Endothelial cell of umbilical vein (primary cell): Measurements from ENCODE around the gene PLEKHH3.

Experiments used
- JUN ChIP-seq: IDR thresholded peaks from 2 replicates; pipeline ENCODE4 v1.6.1; 2011; ENCODE audit warnings: borderline replicate concordance, low read depth; ENCODE audit not compliant: insufficient read length, insufficient read depth
- POLR2A ChIP-seq: IDR thresholded peaks from 2 replicates; pipeline ENCODE4 v1.6.1; 2012; ENCODE audit warnings: low read depth, mild to moderate bottlenecking, control low read depth, low read length
- POLR2AphosphoS5 ChIP-seq: IDR thresholded peaks from 2 replicates; pipeline ENCODE4 v1.6.1; 2012; ENCODE audit warnings: low read depth, mild to moderate bottlenecking, control low read depth, low read length, moderate library complexity; ENCODE audit not compliant: insufficient read depth
- TF ChIP-seq, protein P1 (sequence below), 2 donors: IDR thresholded peaks; 1 replicate in 1 of 2; 2 replicates in 1 of 2; pipeline ENCODE4 v1.5.1; 2011; ENCODE audit warnings: low read length in 2 of 2, mild to moderate bottlenecking in 2 of 2, moderate library complexity in 2 of 2, control low read depth in 1 of 2, inconsistent platforms in 1 of 2, low read depth in 1 of 2; ENCODE audit not compliant: insufficient read depth in 1 of 2; ENCODE audit errors: extremely low read depth in 1 of 2
- TF ChIP-seq, protein P2 (sequence below): IDR thresholded peaks from 2 replicates; pipeline ENCODE4 v1.6.1; 2011; ENCODE audit not compliant: insufficient read depth, insufficient read length

DNA sequence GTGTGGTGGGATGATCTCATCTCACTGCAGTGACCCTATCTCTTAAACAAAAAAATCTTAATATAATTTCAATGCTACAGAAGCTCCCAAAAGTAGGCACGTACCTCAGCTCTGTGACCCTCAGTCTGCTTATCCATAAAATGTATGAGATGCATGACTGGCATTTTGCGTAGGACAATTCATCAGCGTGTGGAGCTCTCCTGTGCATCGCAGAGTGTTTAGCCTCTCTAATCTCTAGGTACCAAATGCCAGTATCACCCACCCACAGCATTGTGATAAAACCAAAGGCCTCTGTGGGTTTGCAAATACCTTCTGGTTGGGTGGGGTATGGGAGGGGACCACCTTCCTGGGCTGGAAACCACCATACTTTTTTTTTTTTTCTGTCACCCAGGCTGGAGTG is 36.7 kb downstream of the PLEKHH3 start:
- TF ChIP-seq, protein P1, sequence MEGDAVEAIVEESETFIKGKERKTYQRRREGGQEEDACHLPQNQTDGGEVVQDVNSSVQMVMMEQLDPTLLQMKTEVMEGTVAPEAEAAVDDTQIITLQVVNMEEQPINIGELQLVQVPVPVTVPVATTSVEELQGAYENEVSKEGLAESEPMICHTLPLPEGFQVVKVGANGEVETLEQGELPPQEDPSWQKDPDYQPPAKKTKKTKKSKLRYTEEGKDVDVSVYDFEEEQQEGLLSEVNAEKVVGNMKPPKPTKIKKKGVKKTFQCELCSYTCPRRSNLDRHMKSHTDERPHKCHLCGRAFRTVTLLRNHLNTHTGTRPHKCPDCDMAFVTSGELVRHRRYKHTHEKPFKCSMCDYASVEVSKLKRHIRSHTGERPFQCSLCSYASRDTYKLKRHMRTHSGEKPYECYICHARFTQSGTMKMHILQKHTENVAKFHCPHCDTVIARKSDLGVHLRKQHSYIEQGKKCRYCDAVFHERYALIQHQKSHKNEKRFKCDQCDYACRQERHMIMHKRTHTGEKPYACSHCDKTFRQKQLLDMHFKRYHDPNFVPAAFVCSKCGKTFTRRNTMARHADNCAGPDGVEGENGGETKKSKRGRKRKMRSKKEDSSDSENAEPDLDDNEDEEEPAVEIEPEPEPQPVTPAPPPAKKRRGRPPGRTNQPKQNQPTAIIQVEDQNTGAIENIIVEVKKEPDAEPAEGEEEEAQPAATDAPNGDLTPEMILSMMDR (IDR thresholded peaks at IDR 0.05; ENCODE audit: extremely low read depth in 1 of 2, insufficient read depth in 1 of 2, low read depth in 1 of 2, low read length in 2 of 2), result no peak
- TF ChIP-seq JUN, result no peak
- no peak for TF ChIP-seq POLR2A
- no peak for TF ChIP-seq POLR2AphosphoS5
- TF ChIP-seq, protein P2, sequence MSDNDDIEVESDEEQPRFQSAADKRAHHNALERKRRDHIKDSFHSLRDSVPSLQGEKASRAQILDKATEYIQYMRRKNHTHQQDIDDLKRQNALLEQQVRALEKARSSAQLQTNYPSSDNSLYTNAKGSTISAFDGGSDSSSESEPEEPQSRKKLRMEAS, result no peak
